Kidney glomerular epithelial cell (primary cell): ENCODE results near the gene HM13.
"Not testable (repeated sequence)": the region's sequence is repeated elsewhere in the genome, so short reads cannot be mapped to it uniquely, and the experiment has no call there.

Experiments used
- DNase-seq: peaks from one replicate; lab custom pipeline; 2025; lab: John Stamatoyannopoulos, UW

Gene HM13

DNA sequence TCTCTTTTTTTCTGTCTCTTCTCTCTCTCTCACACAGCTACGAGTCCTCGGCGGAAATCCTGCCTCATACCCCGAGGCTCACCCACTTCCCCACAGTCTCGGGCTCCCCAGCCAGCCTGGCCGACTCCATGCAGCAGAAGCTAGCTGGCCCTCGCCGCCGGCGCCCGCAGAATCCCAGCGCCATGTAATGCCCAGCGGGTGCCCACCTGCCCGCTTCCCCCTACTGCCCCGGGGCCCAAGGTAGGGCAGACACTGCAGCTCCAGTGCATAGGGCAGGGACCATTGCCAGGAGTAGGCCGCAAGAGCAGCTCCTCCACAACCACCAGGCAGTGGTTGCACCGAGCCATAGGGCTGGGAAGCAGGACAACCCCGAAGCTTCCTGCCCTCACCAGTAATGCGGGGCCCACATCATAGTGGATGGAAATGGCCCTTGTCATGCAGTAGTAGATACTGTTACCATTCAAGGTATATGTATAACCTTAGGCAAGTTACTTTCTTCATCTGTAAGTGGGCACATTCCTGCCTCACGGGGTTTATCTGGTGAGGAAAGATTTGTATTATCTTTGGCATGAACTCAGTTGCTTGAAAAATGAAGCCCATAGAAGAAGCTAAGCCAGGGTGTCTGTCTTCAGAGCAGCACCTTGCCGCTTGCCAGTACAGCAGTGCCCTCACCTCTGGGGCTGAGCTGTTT lies 53.9 kb downstream of the HM13 start:
- DNase-seq = no peak

DNA sequence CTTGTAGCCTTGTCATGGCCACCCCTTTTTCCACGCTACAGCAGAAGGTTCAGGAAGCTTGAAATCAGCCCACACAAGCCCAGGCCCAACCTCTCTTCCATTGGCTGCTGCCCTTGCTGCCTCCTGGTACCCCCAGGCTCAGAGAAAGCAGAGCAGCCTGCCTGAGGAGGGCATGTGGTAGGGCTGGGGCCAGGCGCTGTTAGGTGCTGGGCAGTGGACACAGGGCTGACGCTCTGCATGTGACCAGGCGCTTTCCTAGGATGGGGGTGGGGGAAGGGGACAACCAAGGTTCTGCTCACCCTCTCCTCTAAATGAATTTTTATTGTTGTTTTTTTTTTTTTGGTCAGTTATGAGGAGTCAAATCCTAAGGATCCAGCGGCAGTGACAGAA lies 54.5 kb downstream of the HM13 start:
- DNase-seq = no peak

DNA sequence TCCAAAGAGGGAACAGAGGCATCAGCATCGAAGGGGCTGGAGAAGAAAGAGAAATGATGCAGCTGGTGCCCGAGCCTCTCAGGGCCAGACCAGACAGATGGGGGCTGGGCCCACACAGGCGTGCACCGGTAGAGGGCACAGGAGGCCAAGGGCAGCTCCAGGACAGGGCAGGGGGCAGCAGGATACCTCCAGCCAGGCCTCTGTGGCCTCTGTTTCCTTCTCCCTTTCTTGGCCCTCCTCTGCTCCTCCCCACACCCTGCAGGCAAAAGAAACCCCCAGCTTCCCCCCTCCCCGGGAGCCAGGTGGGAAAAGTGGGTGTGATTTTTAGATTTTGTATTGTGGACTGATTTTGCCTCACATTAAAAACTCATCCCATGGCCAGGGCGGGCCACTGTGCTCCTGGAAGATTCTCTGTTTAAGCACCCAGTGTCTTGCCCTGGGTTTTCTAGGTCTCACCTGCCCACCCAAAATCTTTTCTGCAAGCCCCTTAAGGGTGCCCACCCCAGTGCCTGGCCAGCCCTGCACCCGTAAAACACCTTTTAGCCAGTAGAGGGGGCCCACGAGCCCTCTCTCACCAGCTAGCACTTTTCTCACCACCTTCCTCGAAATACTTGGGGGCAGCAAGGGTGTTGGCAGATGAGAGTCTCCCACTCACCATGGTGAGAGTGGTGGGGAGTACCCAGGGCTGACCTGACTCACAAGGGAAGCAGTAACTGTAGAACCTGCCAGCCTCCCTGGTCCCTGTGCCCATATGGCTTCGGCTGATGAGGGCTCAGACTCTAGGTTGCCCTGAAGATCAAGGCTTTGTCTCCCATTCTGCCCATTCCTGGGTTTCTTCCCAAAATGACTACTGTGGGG lies 55.1 kb downstream of the HM13 start:
- DNase-seq = peak; percentile 57

DNA sequence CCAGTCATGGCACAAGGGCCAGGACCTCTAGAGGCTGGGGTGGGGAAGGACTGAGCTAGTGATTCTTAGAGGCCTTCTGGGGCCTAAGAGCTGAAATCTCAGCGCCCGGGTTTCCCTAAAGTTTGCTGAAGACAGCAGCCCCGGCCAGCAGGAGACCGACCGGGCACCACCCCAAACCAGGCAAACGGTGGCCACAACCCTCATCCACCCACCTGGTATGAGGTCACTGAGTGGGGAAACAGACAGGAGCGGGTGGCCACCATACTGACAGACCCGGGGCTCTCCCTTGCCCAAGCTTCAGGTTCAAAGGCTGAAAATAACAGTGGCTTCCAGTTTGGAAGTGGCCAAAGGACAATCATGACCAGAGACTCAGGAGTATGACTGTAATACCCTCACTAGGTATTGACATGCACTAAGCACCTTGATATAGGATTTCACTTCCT lies 55.8 kb downstream of the HM13 start:
- no peak for DNase-seq

DNA sequence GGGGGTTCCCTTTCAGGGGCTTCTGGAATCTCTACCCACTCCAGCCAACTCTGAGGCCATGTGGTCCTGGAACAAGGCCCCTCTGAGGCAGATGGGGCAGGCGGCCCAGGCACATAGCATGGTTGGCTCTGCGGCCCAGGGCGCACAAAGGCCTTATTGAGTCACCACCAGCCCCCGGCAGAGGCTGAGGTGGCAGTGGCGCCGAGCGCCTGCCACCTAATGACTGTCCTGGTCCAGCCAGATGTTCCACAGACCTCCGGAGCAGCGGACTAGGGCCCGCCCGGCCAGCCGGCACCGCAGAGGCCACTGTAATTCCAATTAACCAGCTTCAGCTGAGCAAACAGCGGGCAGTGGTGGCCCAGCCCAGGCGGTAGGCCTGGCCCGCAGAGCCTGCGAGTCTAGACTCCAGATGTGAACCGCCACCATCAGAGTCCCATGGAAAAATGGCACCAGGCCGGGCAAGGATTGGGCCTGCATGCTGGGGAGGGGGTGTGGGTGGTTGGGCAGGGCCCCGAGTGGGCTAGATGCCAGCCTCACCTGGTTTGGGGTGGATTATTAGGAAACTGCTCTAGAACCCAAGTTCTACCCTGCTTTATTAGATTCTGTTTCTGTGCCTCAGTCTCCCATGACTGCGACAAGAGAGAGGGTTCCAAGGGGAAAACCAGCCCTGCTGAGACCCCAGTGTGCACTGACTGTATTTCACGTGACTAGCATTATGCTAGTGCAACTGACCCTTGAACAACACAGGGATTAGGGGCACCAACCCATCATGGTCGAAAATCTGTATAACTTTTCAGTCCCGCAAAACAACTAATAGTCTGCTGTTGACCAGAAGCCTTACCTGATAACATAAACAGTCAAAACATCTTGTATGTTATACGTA lies 56.7 kb downstream of the HM13 start:
- no peak for DNase-seq

DNA sequence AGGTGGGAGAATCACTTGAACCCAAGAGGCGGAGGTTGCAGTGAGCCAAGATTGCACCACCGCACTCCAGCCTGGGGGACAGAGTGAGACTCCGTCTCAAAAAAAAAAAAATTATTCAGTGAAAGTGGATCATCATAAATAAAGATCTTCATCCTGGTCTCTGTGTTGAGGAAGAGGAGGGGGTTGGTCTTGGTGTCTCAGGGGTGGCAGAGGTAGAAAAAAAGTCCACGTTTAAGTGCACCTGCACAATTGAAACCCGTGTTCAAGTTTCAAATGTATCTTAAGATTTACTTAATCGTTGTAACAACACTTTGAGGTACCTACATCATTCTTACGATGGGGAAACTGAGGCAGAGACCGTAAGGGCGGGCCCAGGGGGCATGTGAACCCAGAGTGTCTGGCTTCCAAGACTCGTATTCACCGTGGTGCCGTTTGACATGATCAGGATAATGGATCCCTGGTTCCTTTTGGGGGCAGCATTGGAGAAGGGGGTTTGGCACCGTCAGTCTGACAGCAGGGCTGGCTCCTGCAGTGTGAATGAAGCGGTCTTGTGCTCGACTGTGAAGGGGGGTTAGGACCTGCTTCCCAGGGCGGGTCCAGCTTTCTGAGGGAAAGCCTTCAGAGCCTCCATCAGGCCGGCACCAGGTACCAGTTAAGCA lies 57.9 kb downstream of the HM13 start:
- DNase-seq = no peak

DNA sequence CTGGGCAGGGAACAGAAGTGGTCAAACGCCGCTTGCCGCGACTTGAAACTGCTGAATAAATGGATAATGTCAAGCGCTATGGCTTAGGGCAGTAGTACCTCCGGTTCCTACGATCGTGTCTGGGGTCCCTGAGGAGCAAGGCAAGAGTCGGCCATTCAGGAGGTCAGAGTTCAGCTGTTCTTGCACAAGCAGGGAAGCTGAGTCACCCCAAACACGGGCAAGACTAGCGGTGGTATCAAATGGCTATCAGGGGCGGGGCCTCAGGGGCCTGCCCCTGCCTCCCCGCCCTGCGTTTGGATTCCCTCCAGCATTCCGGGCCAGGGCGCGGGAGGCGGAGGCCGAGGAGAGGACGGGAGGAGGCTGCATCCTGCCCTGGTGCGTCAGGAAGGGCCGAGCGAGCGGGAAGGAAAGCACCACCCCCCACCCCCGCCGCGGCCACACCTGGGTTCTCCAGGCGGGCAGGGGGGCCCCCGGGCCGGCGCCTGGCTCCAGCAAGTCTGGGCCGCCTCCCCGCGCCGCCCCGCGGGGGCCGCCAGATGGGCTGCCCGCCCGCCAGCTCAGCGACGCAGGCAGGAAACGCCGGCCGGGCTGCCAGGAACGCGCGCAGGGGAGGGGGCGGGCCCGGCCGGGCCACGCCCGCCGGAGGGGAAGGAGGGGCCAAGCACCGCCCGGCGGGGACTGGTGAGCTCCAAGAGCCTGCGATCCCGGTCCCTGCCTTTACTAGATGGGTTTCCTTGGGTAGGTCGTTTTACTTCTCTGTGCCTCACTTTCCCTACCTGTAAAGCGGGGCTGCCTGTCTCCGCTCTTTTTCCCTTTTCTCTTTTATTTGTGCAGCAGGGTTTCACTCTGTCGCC lies 58.7 kb downstream of the HM13 start:
- peak; percentile 99 for DNase-seq

DNA sequence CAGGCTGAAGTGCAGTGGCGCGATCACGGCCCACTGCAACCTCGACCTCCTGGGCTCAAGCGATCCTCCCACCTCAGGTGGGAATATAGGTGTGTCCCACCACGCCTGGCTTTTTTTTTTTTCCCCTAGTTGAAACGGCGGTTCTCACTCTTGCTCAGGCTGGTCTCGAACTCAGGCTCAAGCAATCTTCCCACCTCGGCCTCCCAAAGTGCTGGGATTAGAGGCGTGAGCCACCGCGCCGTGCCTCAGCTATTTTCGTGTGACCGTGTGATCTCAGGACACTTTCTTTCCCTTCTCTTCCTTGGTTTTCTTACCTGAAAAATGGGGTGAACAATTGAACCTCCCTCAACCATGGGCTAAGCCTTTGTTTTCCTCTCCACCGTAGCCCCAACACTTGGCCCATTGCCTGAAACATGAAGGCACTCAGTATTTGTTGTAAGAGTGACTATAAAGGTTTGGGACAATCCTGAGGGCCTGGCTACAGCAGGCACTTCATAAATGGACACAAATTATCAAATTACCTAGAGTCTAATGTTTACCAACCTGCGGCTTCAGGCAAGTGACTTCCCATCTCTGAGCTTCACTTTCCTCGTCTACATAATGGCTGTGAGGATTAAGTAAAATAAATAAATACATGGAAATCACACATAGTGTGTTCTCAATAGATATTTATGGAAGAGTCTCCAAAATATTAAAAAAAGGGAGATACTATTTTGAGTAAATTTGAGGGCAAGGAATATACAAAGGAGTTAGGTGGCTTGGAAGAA lies 59.5 kb downstream of the HM13 start:
- DNase-seq = no peak

DNA sequence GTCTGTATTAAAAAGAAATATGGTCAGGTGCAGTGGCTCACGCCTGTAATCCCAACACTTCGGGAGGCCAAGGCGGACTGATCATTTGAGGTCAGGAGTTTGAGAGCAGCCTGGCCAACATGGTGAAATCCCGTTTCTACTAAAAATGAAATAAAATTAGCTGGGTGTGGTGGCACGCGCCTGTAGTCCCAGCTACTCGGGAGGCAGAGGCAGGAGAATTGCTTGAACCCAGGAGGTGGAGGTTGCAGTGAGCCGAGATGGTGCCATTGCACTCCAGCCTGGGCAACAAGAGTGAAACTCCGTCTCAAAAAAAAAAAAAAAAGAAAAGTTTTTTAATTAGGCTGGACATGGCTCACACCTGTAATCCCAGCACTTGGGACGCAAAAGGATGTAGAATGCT lies 60.7 kb downstream of the HM13 start:
- not testable (repeated sequence) for DNase-seq

DNA sequence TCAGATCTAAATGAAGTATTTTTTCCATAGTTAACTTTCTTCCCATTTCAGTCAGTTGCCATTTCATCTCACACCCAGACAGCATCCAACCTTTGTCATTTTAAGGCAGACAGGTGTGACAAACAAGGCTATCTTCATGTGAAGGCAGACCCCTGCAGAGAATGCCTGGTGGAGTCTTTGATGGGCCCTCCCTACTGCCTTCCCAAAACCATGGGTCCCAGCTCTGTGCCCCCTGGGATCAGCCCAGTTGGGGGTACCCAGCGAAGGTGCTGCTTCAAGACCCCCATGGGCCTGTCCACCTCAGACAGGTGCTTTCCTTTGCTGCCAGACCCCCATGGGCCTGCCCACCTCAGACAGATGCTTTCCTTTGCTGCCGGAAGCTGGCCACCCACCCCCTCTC lies 62.5 kb downstream of the HM13 start:
- DNase-seq = no peak

DNA sequence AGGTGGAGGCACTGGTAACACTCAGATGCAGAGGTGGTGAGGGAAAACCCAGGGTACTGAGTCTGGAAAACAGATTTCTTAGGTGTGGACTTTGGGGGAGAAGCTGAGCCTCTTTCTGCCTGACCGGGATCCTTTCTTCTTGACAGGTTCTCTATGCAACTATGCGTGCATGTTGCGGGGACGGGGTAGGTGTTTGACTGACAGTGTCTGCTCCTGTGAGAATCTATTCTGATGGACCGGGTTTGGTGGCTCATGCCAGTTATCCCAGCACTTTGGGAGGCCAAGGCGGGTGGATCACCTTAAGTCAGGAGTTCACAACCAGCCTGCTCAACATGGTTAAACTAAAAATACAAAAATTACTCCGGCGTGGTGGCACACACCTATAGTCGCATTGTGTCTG lies 63.0 kb downstream of the HM13 start:
- no peak for DNase-seq

DNA sequence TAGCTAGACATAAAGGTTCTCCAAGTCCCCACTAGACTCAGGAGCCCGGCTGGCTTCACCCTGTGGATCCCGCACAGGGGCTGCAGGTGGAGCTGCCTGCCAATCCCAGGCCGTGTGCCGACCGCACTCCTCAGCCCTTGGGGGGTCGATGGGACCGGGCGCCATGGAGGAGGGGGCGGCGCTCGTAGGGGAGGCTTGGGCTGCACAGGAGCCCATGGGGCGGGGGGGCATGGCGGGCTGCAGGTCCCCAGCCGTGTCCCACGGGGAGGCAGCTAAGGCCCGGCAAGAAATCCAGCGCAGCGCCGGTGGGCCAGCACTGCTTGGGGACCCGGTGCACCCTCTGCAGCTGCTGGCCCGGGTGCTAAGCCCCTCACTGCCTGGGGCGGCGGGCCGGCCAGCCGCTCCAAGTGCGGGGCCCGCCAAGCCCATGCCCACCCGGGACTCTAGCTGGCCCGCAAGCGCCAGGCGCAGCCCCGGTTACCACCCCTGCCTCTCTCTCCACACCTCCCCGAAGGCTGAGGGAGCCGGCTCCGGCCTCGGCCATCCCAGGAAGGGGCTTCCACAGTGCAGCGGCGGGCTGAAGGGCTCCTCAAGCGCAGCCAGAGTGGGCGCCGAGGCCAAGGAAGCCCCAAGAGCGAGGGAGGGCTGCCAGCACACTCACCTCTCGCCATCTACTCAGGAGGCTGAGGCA lies 64.4 kb downstream of the HM13 start:
- DNase-seq = no peak

DNA sequence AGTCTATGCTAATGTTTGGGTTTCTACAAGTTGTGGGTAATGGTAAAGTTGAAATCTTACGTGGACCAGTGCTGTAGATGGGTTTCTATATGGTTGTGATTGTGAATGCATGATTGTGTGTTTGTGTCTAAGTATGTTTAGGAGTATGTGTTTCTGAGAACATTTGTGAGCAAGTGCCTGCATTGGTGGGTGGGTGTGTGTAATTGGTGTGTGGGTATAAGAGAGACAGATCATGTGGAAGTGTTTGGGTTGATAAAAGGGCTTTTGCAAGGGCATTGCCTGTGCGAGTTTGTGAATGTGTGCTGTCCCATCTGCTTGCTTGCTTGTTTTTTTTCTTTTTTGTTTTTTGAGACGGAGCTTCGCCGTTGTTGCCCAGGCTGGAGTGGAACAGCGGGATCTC lies 65.0 kb downstream of the HM13 start:
- no peak for DNase-seq

DNA sequence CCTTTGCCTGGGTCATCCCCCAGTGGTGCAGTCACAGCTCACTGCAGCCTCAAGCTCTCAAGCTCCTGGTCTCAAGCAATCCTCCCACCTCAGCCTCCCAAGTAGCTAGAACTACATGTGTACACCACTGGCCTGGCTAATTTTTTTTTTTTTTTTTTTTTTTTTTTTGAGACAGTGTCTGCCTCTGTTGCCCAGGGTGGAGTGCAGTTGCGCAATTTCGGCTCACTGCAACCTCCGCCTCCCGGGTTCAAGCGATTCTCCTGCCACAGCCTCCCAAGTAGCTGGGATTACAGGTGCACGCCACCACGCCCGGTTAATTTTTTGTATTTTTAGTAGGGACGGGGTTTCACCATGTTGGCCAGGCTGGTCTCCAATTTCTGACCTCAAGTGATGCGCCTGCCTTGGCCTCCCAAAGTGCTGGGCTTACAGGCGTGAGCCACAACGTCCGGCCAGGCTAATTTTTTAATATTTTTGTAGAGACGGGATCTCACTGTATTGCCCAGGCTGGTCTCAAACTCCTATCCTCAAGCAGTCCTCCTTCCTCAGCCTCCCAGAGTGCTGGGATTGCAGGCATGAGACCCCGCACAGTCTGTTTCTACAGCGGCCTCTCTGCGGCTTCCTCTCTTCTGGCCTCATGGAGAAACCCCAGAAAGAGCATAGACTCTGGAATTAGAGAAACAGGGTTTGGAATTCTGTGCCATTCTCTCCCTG lies 65.9 kb downstream of the HM13 start:
- DNase-seq = not testable (repeated sequence)

DNA sequence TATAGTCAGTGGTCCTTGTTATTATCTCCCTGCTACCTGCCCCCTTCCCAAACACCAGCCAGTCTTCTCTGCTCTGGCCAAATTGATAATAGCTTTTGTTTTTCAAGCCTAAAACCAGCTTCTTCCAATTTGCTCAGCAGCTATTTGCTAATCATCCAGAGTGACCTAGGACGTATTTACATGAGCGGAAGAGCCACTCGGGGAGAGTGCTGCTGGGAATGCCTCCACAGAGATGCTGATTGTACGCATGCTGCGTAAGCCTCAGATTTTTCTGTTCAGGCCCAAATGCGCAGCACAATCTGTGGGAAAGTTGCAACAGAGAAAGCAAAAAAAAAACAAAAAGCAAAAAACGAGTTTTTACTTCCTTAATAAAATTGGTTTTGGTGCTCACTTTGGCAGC lies 66.5 kb downstream of the HM13 start:
- no peak for DNase-seq

DNA sequence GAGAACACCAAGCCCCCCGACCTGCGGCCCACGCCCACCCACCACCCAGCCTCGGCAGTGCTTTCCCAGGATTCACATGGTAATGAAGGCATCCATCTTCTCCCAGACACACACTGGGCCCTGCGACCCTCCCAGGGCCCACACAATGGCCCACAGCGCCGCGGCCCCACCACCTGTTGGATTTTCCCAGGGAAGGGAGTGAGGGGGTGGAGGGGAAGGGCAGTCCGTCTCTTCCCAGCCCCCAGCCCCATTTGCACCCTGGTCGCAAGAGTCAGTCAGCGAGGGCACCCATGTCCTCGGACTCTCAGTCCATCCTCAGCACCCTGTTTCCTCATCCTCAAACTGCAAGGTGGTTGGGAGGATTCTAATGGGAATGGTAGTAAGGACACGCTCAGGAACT lies 67.1 kb downstream of the HM13 start:
- no peak for DNase-seq

DNA sequence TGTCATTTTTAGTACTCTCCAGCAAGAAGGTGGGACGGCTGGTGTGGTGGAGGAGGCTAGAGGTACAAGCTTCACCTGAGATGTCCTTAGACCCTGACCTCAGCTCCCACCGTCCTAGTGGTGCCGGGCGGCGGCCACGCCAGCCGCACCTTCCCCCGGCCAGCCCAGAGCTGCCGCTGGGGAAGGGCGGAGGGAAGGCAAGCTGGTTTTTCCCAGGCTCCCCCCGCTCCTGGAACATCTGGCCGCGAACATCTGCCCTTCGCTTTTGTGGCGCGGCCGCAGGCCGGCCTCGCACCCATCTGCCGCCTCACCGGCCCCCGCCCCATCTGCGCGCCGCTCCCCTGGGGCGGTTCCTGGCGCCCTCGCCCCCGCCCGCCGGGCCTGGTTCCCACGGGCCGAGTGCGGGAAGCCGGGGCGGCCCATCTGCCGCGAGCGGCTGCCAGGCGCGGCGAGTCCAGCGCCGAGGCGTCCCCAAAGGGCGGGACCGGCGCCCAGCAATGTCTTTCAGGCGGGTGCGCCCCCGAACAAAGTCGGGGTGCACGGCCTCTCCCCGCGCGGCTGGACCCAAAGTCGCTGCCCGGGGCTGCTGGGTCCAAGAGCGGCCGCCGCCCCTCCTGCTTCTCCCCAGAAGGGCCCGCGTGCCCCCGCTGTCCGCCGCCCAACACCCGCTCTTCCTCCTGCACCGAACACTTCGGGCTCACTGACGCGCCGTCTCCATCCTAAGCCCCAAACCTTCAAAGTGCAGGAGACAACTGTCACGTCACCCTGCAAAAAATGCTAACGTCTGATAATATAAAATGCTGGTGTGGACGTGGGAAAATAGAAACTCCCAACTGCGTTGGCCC lies 73.5 kb downstream of the HM13 start:
- no peak for DNase-seq

DNA sequence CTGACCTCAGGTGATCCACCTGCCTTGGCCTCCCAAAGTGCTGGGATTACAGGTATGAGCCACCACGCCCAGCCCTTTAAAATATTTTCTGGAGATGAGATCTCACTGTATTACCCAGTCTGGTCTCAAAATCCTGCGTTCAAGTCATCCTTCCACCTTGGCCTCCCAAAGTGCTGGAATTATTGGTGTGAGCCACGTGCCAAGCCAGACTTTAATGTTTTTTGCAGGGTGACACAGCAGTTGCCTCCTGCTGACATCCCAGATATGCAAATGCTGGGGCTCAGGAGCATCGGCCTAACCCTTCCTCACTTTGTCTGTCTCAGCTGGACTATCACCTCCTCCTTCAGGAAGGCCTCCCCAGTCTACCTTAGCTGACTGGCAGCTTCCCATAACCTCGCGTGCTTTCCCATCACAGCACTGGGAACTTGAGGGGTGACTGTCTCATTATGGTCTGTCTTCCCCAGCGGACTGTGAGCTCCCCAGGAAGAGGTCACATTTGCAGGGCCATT lies 76.5 kb downstream of the HM13 start:
- no peak for DNase-seq
